Amygdala (tissue), 56 donors: ENCODE measurements around the gene KCNMA1.

Experiments
- DNase-seq, 56 donors: peaks; one replicate each; lab custom pipeline; 2025; lab: John Stamatoyannopoulos, UW

Gene KCNMA1

DNA sequence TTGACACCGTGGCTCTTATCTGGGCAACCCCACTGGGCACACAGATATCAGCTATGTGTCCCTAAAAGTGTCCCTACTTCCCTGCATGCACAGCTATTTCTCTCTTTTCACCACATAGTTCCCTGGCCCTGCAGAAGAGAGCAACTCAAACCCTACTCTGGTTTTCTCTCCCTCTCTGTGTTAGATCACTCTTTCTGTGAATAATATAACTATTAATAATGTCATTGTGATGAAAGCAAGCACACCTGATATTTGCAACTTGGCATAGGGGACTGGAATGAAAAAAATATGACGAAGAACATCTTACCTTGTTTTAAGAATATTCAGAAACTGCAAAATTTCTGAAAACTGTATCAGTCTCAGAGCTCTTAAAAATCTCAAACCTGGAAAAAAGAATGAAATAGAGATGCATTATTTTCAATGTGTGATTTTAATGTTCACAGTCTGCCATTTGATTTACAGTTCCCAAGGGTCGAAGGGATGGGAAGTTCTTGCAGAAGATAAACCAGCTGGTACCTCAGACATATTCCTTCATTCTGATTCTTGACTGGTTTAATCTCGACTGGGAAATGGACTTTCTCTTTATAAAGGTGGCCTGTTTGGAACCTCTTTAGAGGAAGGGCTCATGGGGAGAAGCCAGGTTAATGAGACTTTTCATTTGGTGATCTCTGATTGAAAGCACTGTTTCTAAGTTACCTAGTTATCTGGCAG, 516.8 kb downstream of the KCNMA1 start:
- no peak for DNase-seq

DNA sequence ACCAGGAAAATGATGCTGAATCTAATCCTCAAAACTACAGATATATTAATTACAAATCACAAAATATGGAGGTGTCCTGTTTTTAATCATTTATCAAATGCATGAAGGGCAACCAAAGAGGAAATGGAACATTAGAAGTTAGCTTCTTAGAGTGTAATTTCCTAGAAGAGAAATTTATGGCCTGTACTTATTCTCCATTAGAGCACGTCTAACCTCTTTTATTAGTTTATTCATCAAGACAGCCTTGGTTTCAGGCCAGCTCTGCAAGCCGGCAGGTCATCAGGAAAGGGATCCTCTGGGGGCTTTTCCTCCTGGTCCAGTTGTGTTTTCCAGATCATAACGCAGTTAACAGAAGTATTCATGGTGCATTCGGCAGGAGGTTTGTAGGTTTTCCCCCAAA, 517.6 kb downstream of the KCNMA1 start:
- DNase-seq = no peak

DNA sequence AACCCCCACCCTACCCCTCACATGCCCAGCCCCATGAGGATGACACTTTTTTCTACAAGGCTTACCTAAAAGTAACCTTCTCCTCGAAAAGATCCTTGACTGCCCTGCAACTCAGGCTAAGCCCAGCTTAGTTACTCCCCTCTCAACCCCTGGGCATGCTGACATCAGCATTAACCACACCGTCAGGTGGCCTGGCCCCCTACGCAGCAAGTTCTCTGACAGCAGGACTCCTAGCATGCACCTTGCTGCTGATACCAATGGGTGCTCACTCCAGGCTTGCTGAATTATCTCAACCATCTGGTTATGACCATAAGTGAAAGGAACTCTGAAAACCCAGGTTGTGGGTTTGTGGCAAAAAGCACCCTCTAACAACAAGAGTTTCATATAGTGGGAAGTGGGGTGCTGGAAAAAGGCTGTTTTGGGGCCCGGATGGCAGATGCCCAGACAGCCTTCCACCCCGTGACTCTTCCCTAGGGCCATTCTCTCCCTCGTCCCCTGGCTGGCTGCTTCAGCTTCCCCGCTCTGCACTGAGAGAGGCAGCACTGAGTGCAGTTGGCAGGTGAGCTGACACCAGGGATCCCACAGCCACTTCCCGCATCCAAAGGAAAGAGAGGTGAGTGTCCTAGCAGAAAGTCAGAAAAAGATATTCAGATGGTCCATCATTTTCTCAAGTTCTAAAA, 518.9 kb downstream of the KCNMA1 start:
- no peak for DNase-seq

DNA sequence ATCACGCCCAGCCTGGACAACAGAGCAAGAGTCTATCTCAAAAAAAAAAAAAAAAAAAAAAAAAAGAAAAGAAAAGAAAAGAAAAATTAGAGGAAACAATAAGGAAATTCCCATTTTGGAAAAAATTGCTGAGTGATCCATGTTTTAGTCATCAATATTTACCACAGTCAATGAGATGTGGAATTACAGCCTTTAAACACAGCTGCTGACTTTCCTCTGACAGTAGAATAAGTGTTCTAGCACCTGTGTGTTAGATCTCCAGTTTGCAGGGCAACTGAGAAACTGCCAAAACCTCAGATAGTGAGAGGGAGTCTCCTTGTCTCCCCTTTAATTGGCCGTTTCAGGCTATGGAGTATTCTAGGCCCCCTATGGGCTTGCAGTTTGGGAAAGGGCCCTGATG, 520.1 kb downstream of the KCNMA1 start:
- no peak for DNase-seq

DNA sequence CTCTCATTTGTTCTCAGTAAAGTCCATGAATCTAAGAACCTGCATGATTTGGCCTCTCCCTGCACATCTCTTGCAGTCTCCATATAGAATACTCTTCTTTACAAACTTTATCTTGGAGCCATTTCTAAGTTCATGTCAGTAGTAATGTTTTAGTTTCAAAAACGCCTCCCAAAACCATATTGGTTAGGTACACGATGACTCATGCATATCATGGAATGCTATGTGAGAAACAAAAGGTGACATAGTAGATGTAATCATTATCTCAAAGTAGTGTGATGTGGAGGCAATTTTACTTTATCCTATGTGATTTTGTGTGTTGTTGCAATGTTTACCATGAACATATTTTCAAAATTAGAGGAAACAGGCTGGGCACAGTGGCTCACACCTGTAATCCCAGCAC, 520.7 kb downstream of the KCNMA1 start:
- DNase-seq = no peak

DNA sequence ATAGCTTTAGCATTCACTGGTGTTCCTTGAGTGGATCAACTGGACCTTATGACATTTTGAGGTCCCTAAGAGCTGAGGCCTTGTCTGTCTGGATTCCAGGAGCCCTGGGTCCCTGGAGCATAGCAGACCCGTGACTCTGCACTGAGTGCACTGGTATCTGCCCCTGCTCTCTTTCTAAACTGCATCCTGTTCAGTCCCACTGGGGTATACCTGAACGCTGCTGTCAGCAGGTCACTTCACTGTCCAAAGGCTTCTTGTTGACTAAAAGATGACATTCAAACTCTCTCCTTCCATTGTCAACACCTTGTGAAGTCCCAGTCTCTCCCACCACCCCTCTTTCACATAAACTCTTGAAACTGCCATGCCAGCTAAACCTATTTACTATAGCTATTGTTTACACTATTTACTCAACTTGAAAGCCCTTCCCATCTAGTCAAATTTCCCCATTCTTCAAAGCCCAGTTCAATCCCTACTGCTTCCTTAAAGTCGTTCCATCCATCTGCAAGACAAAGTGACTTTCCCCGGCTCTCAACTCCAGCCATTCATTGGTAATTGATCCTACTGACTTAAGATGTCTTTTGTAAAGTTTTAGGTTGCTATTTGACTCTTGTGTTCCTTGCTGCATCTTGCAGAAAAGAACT, 523.3 kb downstream of the KCNMA1 start:
- DNase-seq = no peak

DNA sequence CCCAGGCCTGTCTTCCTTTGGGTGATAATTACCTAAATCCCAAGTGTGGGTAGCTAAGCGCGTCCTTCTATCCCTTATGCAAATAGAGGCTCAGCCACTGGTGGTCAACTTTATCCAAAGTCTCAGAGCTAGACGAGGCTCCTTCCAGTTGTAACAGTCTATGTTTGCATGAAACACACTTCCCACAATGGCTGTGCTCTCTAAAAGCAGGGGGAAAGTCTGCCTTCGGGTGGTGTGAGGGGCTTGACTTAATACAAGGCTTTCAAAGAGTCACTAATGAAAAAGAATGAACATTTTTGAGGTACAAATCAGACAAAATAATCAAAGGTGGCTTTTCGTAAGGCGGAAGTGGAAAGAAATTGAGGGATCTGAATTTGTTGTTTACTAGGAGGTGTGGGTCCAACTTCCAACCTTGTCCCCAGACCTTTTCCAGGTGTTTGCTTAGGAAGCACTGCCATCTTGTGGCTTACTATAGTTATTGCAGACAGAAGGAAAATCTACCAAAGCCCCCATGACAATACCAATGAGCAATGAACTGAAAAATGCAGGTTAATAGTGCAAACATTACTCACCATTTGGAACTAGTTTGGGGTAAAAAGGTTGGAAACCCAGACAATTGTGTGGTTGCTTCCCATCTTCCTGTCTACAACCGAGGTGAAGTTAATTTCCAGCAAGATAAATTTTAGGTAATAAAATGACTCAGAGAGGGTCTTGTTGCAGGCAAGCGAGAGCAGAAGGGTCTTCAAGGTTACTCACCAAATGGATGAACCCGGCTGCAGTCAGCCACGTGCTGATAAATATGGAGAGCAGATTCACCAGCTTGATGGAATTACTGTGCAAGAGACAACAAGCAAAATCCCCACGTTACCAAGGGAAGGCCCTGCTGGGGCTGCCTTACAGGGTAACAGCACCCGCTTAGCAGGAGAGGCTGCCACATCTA, 525.7 kb downstream of the KCNMA1 start:
- peak in 1 of 56 donors; percentile 21 for DNase-seq

DNA sequence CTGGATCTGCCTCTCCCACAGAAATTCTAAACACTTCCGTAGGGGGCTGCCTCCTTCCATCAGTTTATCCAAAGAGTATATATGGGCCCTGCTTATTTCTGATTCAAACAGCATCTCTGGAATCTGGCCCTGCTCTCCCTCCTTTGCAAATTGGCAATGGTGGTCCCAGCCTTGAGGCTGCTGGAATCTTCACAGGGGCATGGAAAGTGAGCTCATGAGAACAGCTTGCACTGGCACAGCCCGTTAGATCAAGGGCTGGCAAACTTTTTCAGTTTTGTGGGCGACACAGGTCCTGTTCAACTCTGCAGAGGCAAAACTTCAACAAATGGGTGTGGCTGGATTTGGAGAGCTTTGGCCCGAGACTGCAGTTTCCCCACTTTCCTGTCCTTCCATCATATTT, 526.9 kb downstream of the KCNMA1 start:
- no peak for DNase-seq

DNA sequence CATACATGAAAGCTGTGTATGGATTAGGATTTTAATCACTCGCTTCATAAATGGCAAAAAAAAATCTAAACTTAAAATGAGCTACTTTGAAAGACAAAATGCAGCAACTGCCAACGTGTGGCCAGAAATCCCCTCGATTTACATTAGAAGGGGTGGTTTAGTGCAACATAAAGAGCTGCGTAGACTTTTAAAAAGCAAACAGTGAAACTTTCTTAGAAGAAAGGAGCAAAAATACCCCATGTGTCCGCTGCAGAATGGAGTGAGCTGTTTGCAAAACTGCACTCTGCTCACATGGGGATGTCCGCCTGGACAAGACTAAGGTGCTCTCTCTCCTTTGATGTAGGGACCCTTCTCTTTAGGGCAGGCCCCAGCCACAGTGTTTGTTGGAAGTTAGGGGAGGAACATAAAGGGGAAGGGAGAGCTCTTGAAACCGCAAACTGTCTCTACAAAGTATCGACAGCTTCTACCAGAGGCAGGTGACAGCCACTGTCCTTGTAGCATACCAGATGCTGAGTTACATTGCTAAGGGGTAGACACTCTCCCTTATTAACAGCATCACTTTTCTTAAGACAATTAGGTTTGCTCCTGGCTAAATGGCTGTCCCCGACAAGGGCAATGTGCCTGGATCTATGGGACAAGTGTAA, 528.1 kb downstream of the KCNMA1 start:
- no peak for DNase-seq

DNA sequence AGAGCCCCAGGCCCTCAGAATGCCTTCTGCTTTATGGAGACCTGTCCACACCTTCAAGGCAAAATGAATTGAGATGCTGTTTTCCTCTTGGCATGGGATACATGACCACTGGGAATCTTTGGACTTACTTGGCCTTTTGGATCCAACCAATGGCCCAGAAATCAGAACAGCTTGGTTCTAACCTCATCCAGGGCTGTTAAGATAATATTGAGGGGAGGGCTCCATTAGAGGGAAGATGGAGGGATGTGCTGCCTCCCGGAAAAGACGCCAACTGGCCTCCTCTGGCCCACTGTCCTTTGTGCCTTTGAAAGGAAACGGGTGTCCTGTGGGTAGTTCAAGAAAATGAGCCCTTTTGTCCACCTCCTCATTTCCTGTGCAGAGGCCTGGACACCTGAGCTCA, 530.9 kb downstream of the KCNMA1 start:
- no peak for DNase-seq

DNA sequence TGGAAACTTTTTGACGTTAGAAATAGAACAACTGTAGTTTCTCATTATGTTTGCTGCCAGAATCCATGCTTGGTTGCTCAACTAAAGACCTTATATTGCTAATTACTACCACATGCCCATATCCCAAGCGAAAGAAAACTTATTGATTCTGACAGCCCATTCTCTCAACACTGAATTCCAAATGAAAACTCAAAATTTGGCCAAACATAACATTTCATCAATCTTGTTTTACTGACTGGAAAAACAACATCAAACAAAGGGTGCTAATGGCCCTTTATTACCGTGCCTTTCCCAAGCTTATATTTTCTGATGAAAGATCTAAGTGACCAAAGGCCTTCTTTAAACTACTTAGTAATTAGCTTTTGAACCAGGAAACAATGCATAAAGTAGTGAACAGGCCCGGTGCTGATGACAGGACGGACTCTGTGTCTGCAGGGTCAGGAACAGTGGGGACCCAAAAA, 531.8 kb downstream of the KCNMA1 start:
- DNase-seq = no peak

DNA sequence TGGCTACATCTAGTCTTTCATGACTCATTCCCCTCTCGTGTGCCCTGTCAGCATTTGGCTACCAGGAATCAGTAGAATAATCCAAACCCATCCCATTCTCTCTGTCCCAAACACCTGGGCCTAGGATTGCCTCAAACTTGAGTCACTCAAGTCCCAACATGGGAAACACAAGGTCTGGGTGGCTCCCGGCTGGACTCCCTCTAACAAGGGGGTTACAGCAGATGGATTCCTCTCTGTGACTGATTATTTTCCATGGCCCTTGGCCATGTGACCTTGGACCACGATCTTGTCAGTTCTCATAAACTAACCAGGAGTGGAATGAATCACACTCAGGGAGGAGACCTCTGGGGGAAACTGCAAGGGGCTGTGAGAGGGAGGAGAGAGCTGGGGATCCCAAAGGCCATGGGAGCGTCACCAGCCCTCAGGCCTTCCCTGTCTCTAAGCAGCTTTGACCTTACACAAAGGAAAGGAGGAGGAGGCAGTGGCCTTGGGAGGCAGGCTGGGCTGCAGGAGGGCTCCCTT, 533.1 kb downstream of the KCNMA1 start:
- DNase-seq = no peak

DNA sequence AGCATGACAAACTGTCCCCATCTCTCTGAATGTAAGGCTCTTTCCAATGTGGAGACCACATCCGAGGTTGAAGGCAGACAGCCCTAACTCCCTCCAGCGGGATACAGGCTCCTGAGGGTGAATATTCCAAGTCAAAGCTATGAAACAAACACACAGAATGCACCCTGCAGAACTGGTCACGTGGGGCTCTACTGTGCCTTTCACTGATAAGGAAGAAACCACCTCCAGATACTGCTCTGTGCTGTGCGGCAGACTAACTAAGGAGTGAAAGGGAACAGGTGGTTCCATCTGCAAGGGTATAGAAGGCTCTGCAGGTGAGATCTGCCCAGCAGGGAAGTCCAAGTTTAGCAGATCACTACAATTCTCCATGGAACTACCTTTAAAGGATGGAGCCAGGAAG, 534.4 kb downstream of the KCNMA1 start:
- DNase-seq = no peak

DNA sequence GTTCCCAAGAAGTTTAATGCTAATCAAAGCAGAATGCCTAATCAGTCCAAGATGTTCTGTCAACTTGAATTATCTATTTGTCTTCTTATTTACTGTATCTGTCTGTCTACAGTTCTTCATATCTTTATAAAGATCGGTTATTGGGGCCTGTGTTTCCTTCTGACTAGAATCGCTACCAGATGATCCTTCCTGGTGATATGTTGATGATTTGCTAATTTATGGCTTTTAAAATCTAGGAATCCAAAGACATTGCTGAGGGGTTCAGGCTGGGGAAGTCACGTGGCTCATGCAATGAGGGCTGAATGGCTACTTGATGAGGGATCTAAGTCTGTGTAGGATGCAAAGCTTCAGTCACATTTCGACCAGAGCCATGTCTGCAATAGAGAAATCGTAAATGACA, 536.3 kb downstream of the KCNMA1 start:
- DNase-seq = no peak

DNA sequence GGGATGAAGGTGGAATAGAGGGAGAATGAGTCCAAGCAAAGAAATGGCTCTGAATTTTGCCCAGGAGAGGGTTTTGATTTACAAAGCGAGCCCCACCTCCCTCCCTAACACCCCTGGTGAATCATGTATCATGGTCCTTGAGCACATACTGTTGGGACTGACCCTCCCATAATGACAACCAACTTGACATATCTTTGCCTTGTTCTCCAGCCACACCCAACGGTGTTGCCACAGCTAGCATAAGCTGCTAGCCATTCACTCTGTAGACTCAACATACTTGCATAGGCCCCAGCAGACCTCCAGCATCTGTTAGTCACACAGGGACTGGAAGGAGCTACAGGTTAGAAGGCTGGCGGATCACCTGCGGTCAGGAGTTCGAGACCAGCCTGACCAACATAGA, 538.5 kb downstream of the KCNMA1 start:
- DNase-seq = no peak

DNA sequence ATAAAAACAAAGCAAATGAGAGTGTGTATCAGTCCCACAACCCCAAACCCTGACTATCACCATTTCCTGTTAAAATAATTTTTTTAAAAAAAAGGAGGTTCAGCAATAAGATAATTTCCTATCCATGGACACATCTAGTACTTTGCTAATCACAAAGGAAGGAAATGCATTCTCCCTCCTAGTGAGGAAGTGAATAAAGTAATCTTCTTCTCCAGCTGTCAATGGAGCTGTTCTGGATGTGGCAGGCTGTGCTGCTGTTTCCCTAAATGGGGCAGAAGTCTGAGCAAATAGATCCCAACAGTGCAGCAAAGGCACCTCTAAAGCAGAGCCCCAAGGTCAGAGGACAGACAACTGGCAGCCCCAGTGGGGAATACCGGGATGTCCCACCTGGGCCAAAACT, 540.0 kb downstream of the KCNMA1 start:
- DNase-seq = no peak

DNA sequence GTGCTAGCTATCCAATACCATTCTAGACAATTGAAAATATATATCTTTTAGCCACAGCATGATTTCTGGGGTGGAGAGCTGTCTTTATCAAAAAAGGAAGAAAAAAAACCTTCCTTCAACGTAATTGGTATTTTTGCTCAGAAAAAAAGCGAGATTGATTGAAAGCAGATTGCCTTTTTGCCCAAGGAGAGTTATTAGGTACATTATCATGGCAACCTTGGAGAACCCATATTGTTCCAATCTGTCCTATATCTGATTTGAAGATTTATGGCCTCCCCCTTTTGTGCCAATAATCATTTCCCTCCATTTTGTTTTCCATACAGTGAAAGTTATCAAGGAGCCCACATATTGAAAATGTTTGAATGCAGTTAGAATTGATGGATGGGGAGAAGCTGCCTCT, 544.5 kb downstream of the KCNMA1 start:
- DNase-seq = no peak

DNA sequence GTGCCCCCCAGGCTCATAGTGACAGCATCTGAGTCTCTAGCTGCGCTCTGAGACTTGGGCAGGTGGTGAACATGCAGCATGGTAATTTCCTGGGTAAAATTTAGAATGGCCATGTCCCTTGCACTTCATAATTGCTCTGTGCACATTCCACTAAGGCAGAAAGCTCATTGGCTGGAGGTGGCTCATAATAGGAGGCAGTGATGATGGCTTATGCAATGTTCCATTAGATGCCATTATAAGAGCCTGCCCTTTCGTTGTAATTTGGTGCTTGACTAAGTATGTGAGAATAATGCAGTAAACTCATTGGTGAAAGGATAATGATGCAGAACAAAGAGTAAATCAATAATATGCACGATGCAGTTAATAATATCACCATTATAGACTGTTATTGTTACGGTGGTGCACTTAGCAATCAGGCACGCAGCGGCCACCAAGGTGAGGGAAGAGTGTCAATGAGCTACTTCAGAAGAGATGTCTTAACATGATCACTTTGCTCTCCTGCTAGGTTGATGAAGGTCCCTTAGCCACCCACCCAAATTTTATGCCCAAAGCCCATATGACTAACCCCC, 545.9 kb downstream of the KCNMA1 start:
- DNase-seq = no peak
